GM19240 (cell line): ENCODE results near the gene MXD4.

Experiments
- DNase-seq: peaks from one replicate; pipeline ENCODE4 v3.0.0; 2011; ENCODE audit warnings: low spot score; ENCODE audit not compliant: insufficient read length

MXD4 gene, protein sequence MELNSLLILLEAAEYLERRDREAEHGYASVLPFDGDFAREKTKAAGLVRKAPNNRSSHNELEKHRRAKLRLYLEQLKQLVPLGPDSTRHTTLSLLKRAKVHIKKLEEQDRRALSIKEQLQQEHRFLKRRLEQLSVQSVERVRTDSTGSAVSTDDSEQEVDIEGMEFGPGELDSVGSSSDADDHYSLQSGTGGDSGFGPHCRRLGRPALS

DNA sequence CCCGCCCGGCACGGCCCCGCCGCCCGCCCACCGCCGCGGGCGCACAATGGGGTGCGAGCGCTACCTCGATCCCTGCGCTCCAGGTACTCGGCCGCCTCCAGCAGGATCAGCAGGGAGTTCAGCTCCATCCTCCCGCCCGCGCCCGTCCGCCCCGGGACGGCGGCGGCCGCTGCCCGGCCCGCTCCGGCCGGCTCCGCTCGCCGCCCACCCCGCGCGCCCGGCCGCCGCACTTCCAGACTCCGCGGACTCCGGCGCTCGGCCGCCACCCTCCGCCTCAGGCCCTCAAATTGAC lies at the start of gene MXD4:
Gene MXD4, minus strand, starts transcription at position 257 of the 292 bp plus-strand sequence. Its CDS starts 129 bp downstream, at position 128.
- no peak for DNase-seq

DNA sequence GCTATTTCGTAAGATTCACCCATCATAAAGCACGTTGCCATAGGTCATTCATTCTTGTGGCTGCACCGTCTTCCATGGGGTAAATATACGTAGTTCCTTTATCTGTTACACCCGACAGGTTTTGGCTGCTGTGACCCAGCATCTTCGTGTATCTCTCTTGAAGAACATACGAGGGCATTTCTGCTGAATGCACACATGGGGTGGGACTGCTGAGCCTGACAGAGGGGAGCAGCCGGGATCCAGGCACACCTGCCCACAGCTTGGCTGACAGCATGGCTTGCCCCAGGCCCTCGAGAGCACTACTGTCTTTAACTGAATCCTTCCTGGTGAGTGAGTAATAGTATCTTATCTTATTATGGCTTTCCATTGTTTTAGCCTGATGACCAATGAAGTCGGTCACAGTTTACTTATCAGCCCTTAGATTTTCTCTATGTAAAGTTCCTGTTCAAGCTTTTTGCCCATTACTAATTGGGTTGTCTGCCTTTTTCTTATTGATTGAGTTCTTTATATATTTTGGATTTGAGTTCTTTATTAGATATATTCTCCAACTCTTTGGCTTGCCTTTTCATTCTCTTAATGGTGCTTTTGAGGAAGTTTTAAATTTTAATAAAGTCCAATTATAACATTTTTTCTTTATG lies 45.0 kb upstream of the MXD4 start:
- DNase-seq = no peak

DNA sequence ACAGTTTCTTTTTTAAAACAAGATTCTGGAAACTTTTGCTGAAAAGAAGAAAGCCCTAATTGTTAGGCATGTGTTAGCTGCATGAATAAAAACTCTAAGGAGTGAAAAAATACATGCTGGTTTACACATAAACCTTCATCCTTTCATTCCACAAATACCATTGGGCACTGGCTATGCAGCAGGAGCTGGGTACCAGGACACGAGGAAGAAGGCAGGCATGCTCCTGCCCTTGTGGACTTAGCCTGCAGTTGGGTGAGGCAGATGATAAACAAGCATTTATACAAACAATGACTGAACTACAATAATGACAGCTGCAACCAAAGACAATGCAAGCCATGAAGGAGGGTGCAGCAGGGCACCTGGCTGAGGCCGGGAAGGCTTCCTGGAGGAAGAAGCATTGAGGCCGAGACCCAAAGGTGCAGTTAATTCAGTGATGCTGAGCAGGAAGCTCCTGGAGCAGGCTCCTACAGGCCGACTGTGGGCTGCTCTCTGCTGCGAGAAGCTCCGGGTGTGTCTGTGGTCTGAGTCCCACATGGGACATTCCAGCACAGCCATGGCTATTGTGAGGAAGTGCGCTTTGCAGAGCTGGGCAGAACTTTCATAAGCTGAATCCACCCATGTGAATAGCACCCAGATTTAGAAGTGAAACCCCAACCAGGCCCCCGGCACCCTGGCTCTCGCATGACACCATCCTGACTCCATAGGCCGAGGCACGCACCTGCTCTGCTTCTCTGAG lies 44.0 kb upstream of the MXD4 start:
- no peak for DNase-seq

- no peak for DNase-seq
Observed at GRCh38 chr4:2304877-2305561, 43.1 kb upstream of the MXD4 start.

- DNase-seq = no peak
Observed at GRCh38 chr4:2304321-2304876, 42.5 kb upstream of the MXD4 start.

DNA sequence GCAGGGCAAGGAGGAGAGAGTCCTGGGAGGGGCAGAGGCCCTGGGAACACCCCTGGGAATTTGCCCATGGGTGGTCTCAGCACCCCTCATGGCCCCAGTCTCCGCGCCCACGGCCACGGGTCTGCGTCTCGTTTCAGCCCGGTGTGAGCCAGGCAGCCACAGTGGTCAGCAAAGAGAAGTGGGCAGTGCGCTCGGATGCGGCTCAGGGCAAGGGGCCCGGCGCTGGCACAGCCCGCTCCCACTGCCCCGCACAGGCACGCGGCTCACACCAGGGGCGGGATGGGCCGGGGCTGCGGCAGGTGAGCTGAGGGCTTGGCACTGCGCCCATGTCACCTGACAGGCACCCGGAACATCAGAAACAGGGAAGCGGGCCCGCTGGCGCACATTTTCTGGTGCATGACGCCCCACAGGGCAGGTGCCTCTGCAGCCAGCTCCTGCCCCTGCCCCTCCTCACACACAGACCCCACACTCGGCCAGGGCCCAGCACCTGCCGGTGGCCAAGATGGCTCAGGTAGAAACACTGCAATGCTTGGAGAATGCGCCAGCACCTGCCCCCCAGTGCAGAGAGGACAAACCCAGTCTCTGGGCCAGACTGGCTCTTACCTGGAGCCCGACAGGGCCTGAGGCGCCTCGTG lies 41.9 kb upstream of the MXD4 start:
- no peak for DNase-seq

DNA sequence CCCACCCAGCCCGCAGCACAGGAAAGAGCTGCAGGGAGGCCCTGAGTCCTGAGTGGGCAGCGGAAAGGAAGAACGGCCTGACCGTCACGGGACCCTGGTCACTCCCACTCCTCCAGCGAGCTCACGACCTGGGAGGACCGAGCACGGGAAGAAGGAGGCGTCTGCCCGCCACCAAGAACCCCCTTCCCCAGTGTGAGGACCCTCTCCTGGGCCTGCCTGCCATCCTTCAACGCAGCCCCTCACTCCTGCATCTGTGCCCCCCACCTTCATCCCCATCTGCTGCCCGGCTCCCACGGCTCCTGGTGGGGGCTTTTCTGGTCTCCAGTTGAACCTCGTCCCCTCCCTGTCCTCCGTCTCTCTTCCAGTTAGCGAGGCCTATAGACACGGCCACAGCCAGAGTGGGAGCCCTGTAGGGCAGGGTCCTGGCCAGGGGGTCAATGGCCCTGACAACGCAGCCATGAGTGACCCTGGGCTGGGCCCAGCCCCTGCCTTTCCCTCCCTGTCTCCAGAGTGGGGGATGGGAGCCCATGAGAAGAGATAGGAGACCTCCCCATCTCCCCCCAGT lies 41.3 kb upstream of the MXD4 start:
- no peak for DNase-seq

DNA sequence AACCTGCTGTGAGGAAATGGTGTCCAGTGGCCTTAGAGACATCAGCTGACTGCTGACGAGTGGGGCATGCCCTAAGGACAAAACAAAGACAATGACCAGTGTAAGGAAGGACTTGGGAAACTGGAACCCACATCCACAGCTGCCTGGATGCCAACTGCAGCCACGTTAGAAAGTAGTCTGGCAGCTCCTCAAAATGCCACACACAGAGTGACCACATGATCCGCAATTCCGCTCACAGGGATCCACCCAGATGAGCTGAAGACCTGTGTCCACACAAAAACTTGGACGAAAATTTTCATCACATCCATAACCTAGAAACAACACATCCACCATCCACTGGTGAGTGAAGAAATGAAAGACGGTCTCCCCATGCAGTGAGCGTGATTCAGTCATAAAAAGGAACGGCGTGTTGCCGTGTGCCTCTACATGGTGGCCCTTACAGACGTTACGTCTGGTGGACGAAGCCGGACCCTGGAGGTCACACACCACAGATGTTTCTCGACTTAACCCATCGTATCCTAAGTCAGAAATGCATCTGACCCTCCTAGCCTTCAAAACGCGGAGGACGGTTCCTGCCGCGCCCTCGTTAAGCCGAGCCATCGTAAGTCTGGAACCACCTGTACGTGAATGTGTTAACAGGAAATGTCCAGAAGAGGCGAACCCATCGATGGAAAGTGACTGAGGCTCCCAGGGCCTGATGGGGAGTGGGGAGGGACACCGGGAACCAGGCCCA lies 40.6 kb upstream of the MXD4 start:
- no peak for DNase-seq

DNA sequence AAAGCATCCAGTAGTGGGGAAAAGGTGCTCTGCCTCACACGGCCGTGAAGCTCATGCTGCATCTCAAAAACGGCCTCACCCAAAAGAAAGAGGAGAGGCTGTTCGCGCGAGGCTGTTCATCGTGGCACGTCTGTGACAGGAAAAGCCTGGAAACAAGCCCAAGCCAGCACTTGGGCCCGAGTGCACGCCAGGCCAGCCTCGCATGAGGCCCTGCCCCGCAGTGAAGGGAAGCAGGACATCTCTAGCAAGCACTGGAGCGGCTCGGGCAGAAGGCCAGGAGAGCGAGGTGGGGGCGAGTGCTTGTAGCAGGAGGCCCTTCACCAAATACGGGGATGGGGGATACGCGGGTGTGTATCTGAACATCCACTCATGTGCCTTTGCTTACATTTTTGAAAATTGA lies 39.9 kb upstream of the MXD4 start:
- no peak for DNase-seq

GRCh38 chr4:2301225-2301642 lies 39.3 kb upstream of the MXD4 start:
- no peak for DNase-seq

GRCh38 chr4:2300431-2301224 lies 38.7 kb upstream of the MXD4 start:
- no peak for DNase-seq

GRCh38 chr4:2299794-2300193 lies 37.9 kb upstream of the MXD4 start:
- DNase-seq = no peak

GRCh38 chr4:2298532-2298991 lies 36.7 kb upstream of the MXD4 start:
- DNase-seq = no peak

- DNase-seq = no peak
Observed at GRCh38 chr4:2297606-2298531, 36.0 kb upstream of the MXD4 start.

GRCh38 chr4:2296631-2297601 lies 35.0 kb upstream of the MXD4 start:
- no peak for DNase-seq

GRCh38 chr4:2295900-2296442 lies 34.1 kb upstream of the MXD4 start:
- DNase-seq = no peak

- DNase-seq = no peak
Observed at GRCh38 chr4:2295500-2295899, 33.6 kb upstream of the MXD4 start.
